Neural progenitor cell (in vitro differentiated cells): Measurements from ENCODE around the gene PTPN2. TPM values are rescaled to one million over a fixed set of nuclear protein-coding genes. Genes with fewer than 3 reads are reported as not detected.
A peak's percentile ranks its signal among the peaks of the same experiment; 100 is the strongest.

Source experiments
- DNase-seq: peaks from one replicate; pipeline ENCODE4 v3.0.0-alpha.2; 2016; ENCODE audit warnings: low spot score
- H2AFZ ChIP-seq: fragments of 200-600 bp; sonication (generic); replicated peaks from 2 replicates; pipeline ENCODE4 v1.6.1; 2016; ENCODE audit warnings: antibody characterized with exemption
- H3F3A ChIP-seq: fragments of 200-600 bp; sonication (generic); 2 replicates; pipeline ENCODE4 v1.6.1; 2016; ENCODE audit warnings: antibody characterized with exemption, low read depth
- H3K27ac ChIP-seq: fragments of 200-600 bp; sonication (generic); 2 replicates; pipeline ENCODE4 v1.5.1; 2016; ENCODE audit warnings: mild to moderate bottlenecking
- H3K27me3 ChIP-seq: fragments of 200-600 bp; sonication (generic); 2 replicates; pipeline ENCODE4 v1.6.1; 2016; ENCODE audit warnings: mild to moderate bottlenecking, moderate library complexity
- H3K36me3 ChIP-seq: fragments of 200-600 bp; sonication (generic); 2 replicates; pipeline ENCODE4 v1.5.1; 2016
- H3K4me1 ChIP-seq: fragments of 200-600 bp; sonication (generic); 2 replicates; pipeline ENCODE4 v1.6.1; 2016; ENCODE audit warnings: mixed run types
- H3K4me2 ChIP-seq: fragments of 200-600 bp; sonication (generic); 2 replicates; pipeline ENCODE4 v1.6.1; 2016
- H3K4me3 ChIP-seq: fragments of 200-600 bp; sonication (generic); 2 replicates; pipeline ENCODE4 v1.5.1; 2016
- H3K79me2 ChIP-seq: fragments of 200-600 bp; sonication (generic); 2 replicates; pipeline ENCODE4 v1.6.1; 2016; ENCODE audit warnings: low read depth
- H3K9ac ChIP-seq: fragments of 200-600 bp; sonication (generic); 2 replicates; pipeline ENCODE4 v1.6.1; 2016
- H3K9me3 ChIP-seq: fragments of 200-600 bp; sonication (generic); 2 replicates; pipeline ENCODE4 v1.5.1; 2016; ENCODE audit warnings: low read depth
- H4K20me1 ChIP-seq: fragments of 200-600 bp; sonication (generic); 2 replicates; pipeline ENCODE4 v1.6.1; 2016; ENCODE audit warnings: low read depth
- H3K27ac Mint-ChIP-seq: 3 replicates; pipeline ENCODE4 v1.8.0; 2021; ENCODE audit warnings: mixed read lengths
- H3K27me3 Mint-ChIP-seq: 2 replicates; pipeline ENCODE4 v1.8.0; 2022; ENCODE audit warnings: low read depth, mild to moderate bottlenecking, inconsistent platforms, moderate library complexity, mixed read lengths; ENCODE audit not compliant: insufficient read depth
- H3K36me3 Mint-ChIP-seq: 3 replicates; pipeline ENCODE4 v1.8.0; 2021; ENCODE audit warnings: mixed read lengths
- H3K4me1 Mint-ChIP-seq: 3 replicates; pipeline ENCODE4 v1.8.0; 2021; ENCODE audit warnings: mixed read lengths
- H3K4me3 Mint-ChIP-seq: 3 replicates; pipeline ENCODE4 v1.8.0; 2021; ENCODE audit warnings: mild to moderate bottlenecking, moderate library complexity, mixed read lengths
- H3K9me3 Mint-ChIP-seq: 3 replicates; pipeline ENCODE4 v1.8.0; 2020; ENCODE audit warnings: mixed read lengths
- EZH2 ChIP-seq: fragments of 200-600 bp; sonication (generic); IDR thresholded peaks from 2 replicates; pipeline ENCODE4 v1.6.1; 2017; ENCODE audit warnings: antibody characterized with exemption, mild to moderate bottlenecking, moderate library complexity
- EZH2phosphoT487 ChIP-seq: fragments of 200-600 bp; sonication (generic); IDR thresholded peaks from 2 replicates; pipeline ENCODE4 v1.6.1; 2017; ENCODE audit warnings: antibody characterized with exemption
- total RNA-seq: library from RNA; depleted of rRNA; stranded (reverse); fragments of >200 nt; gene quantifications from 2 replicates; pipeline ENCODE4 v1.2.3, GENCODE V29; 2015; ENCODE audit warnings: low replicate concordance
- TF ChIP-seq, protein P1 (sequence below): fragments of 200-600 bp; sonication (generic); IDR thresholded peaks from 2 replicates; pipeline ENCODE4 v1.5.1; 2017; ENCODE audit warnings: antibody characterized with exemption, mild to moderate bottlenecking

PTPN2 gene
- total RNA-seq, result 47.7 and 57.9 TPM in 2 replicates

DNA sequence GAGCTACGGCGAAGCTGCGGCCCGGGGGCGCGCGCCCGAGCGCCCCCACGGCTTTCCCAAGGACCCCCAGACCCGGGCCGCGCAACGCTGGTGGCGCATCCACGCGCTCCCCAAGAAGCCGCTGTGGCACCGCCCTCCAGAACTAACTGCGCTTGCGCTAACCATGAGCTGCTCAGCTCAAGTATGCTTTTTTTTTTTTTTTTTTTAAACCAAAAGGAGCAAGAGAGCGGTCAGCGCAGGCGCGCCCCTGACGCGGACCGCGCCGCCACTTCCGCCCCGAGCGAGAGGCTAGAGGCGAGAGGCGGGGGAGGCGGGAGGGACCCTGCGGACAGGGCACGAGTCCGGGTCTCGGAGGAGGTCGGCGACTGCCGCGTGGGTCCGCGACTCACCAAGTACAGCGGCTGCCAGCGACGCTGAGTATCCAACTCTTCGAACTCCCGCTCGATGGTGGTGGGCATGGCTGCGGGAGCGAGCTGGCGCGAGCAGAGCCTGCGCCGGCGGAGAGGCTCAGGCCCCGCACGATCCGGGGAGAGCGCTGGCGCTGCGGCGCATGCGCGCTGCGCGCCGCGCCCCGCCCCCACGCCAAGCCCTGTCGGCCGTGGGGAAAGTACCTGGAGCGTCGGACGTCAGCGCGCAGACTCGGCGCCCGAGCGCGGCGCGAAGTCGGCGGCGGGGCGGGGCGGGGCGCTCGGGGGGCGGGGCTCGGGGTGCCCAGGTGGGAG, at the start of gene PTPN2:
Gene PTPN2 (minus strand): TSS at position 554 of the 722 bp plus-strand sequence. CDS start 96 bp downstream, at position 458.
- Mint-ChIP-seq H3K27ac (peak within 1 kb of the TSS; percentile 91), H3K4me3 (peak within 1 kb of the TSS; percentile 93), H3K36me3 (peaks cover 6% of the 10 kb centered on the region), H3K9me3 (no peaks in the 10 kb centered on the region), H3K4me1 (peaks cover 30% of the 10 kb centered on the region), H3K27me3 (peaks cover 6% of the 10 kb centered on the region)
- Histone ChIP-seq H3K4me2 (peak within 1 kb of the TSS; percentile 92), H3K4me1 (peaks cover 30% of the 10 kb centered on the region), H3F3A (peaks cover 13% of the 10 kb centered on the region), H3K36me3 (no peaks in the 10 kb centered on the region), H3K9ac (peak within 1 kb of the TSS; percentile 60), H3K9me3 (no peaks in the 10 kb centered on the region), H2AFZ (peak within 1 kb of the TSS; percentile 82), H4K20me1 (peaks cover 37% of the 10 kb centered on the region), H3K27me3 (peaks cover 12% of the 10 kb centered on the region), H3K27ac (peak within 1 kb of the TSS; percentile 96), H3K4me3 (peak within 1 kb of the TSS; percentile 79), H3K79me2 (peaks cover 47% of the 10 kb centered on the region)
- DNase-seq, result peak; percentile 95
- TF ChIP-seq EZH2 (no peak), EZH2phosphoT487 (no peak)
- TF ChIP-seq, protein P1, sequence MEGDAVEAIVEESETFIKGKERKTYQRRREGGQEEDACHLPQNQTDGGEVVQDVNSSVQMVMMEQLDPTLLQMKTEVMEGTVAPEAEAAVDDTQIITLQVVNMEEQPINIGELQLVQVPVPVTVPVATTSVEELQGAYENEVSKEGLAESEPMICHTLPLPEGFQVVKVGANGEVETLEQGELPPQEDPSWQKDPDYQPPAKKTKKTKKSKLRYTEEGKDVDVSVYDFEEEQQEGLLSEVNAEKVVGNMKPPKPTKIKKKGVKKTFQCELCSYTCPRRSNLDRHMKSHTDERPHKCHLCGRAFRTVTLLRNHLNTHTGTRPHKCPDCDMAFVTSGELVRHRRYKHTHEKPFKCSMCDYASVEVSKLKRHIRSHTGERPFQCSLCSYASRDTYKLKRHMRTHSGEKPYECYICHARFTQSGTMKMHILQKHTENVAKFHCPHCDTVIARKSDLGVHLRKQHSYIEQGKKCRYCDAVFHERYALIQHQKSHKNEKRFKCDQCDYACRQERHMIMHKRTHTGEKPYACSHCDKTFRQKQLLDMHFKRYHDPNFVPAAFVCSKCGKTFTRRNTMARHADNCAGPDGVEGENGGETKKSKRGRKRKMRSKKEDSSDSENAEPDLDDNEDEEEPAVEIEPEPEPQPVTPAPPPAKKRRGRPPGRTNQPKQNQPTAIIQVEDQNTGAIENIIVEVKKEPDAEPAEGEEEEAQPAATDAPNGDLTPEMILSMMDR, result no peak

DNA sequence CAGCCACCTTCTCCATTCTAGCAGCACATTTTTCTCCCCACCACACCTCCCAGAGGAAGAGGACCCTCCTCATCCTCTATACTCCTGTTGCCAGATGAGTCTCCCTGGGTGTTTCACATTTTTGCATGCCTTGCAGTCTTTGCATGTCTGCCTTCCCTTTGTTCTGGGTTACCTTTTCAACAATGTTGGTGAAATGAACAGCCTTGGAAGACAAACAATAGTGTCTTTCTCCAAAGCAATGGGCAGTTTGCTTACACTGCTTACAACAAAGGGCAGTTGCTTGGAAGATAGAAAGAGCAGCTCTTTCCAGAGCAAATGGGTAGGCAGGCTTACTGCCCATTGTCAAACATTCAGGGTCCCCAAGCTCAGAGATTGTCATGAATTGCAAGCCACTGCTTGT, 49.3 kb upstream of the PTPN2 start:
- peaks cover 8% of the 10 kb centered on the region for H3F3A ChIP-seq
- no peak overlapping the region for H3K27ac ChIP-seq
- H3K36me3 Mint-ChIP-seq, result no peaks in the 10 kb centered on the region
- no peak overlapping the region for H2AFZ ChIP-seq
- H3K27me3 Mint-ChIP-seq, result no peaks in the 10 kb centered on the region
- TF ChIP-seq EZH2, result no peak
- TF ChIP-seq EZH2phosphoT487, result peak; percentile 72
- H3K4me1 ChIP-seq, result peaks cover 10% of the 10 kb centered on the region
- peaks cover 14% of the 10 kb centered on the region for H3K27me3 ChIP-seq
- H3K36me3 ChIP-seq, result no peaks in the 10 kb centered on the region
- H3K9ac ChIP-seq, result no peak overlapping the region
- H3K4me2 ChIP-seq, result peak overlapping the region; percentile 42
- no peak overlapping the region for H3K27ac Mint-ChIP-seq
- no peaks in the 10 kb centered on the region for H3K79me2 ChIP-seq
- H3K4me1 Mint-ChIP-seq, result peaks cover 7% of the 10 kb centered on the region
- no peaks in the 10 kb centered on the region for H4K20me1 ChIP-seq
- H3K9me3 Mint-ChIP-seq, result no peaks in the 10 kb centered on the region
- H3K4me3 Mint-ChIP-seq, result no peak overlapping the region
- DNase-seq, result peak; percentile 58
- H3K9me3 ChIP-seq, result no peaks in the 10 kb centered on the region
- no peak overlapping the region for H3K4me3 ChIP-seq

DNA sequence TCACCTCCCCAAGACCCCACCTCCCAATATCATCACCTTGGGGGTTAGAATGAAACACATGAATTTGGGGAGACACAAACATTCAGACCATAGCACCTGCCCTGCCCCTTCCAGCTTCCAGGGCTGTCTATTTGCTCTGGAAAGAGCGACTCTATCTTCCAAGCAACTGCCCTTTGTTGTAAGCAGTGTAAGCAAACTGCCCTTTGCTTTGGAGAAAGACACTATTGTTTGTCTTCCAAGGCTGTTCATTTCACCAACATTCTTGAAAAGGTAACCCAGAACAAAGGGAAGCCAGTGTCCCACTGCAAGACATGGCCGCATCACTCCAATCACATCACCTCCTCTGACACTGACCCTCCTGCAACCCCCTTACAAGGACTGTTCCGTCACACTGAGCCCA, 46.9 kb upstream of the PTPN2 start:
- no peak overlapping the region for H3K27ac Mint-ChIP-seq

More for the DNA sequence above, 46.9 kb upstream of the PTPN2 start:
- Histone ChIP-seq H3K4me1 (peaks cover 10% of the 10 kb centered on the region), H3K9ac (no peak overlapping the region), H3K27me3 (peaks cover 14% of the 10 kb centered on the region), H3K4me2 (no peak overlapping the region), H3F3A (peaks cover 8% of the 10 kb centered on the region), H3K9me3 (no peaks in the 10 kb centered on the region), H3K36me3 (no peaks in the 10 kb centered on the region), H4K20me1 (no peaks in the 10 kb centered on the region), H3K27ac (no peak overlapping the region), H3K4me3 (no peak overlapping the region), H3K79me2 (no peaks in the 10 kb centered on the region), H2AFZ (no peak overlapping the region)
- no peak for DNase-seq
- no peak overlapping the region for H3K4me3 Mint-ChIP-seq
- no peaks in the 10 kb centered on the region for H3K36me3 Mint-ChIP-seq
- no peaks in the 10 kb centered on the region for H3K27me3 Mint-ChIP-seq
- H3K9me3 Mint-ChIP-seq, result no peaks in the 10 kb centered on the region
- peaks cover 7% of the 10 kb centered on the region for H3K4me1 Mint-ChIP-seq
- no peak for TF ChIP-seq EZH2
- TF ChIP-seq, protein P1, result no peak
- no peak for TF ChIP-seq EZH2phosphoT487
